ENCODE data around the gene DNAH8.

Gene DNAH8

DNA sequence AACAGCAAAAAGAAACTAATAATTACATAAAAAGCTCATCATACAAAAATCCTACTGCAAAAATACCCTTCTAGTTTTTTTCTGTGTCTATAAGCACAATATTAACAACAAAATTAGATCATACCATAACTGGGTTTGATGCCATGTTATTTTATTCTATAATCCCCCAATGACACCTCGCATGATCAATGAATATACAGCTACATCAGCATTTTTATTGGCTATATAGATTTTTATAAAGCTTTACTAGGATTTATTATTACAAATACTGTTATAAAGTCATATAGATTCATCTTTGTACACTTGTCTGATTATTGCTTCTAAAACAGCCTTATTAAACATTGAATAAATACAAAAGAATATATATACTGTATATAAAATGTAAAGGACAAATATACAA lies 288.4 kb downstream of the DNAH8 start:
- H3K36me3 ChIP-seq (ENCODE audit: low read length), result no peaks in the 10 kb centered on the region
- H3F3A ChIP-seq (ENCODE audit: insufficient read depth), result no peaks in the 10 kb centered on the region
- H3K4me3 ChIP-seq (ENCODE audit: insufficient read depth, low read length, poor library complexity, severe bottlenecking), result no peak overlapping the region
- no peaks in the 10 kb centered on the region for H3K79me2 ChIP-seq (ENCODE audit: insufficient read depth, low read length)
- H3K27me3 ChIP-seq (ENCODE audit: low read length), result no peaks in the 10 kb centered on the region
- TF ChIP-seq, protein P1, sequence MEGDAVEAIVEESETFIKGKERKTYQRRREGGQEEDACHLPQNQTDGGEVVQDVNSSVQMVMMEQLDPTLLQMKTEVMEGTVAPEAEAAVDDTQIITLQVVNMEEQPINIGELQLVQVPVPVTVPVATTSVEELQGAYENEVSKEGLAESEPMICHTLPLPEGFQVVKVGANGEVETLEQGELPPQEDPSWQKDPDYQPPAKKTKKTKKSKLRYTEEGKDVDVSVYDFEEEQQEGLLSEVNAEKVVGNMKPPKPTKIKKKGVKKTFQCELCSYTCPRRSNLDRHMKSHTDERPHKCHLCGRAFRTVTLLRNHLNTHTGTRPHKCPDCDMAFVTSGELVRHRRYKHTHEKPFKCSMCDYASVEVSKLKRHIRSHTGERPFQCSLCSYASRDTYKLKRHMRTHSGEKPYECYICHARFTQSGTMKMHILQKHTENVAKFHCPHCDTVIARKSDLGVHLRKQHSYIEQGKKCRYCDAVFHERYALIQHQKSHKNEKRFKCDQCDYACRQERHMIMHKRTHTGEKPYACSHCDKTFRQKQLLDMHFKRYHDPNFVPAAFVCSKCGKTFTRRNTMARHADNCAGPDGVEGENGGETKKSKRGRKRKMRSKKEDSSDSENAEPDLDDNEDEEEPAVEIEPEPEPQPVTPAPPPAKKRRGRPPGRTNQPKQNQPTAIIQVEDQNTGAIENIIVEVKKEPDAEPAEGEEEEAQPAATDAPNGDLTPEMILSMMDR (IDR thresholded peaks at IDR 0.05; ENCODE audit: insufficient read depth, low read length, poor library complexity, severe bottlenecking), result no peak
- TF ChIP-seq EZH2phosphoT487 (conservative IDR thresholded peaks at IDR 0.05; ENCODE audit: low read length), result no peak
- no peaks in the 10 kb centered on the region for H3K9me2 ChIP-seq (replicated peaks; ENCODE audit: insufficient read depth, low read length)
- no peak overlapping the region for H3K4me2 ChIP-seq (ENCODE audit: low read depth, low read length, poor library complexity, severe bottlenecking)
- no peak overlapping the region for H2AFZ ChIP-seq (ENCODE audit: low read depth, low read length, severe bottlenecking)
- H3K9me3 ChIP-seq (ENCODE audit: insufficient read depth, low read length), result no peaks in the 10 kb centered on the region
- H4K20me1 ChIP-seq (ENCODE audit: low read depth, low read length), result no peaks in the 10 kb centered on the region
- no peak overlapping the region for H3K9ac ChIP-seq (ENCODE audit: low read length)
- H3K27ac ChIP-seq (ENCODE audit: low read depth, low read length), result no peak overlapping the region

DNA sequence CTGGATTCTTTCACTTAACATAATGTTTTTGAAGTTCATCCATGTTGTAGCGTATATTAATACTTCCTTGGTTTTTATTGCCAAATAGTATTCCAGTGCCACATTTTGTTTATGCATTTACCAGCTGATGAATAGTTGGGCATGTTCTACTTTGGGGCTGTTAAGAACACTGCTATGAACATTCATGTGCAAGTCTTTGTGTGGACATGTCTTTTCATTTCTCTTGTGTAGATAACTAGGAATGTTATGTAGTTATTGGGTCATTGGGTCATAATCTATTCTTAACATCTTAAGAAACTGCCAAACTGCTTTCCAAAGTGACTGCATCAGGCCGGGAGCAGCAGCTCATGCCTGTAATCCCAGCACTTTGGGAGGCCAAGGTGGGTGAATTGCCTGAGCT lies 289.7 kb downstream of the DNAH8 start:
- no peaks in the 10 kb centered on the region for H3F3A ChIP-seq (ENCODE audit: insufficient read depth)
- H3K27ac ChIP-seq (ENCODE audit: low read depth, low read length), result no peak overlapping the region
- H3K27me3 ChIP-seq (ENCODE audit: low read length), result no peaks in the 10 kb centered on the region
- no peak overlapping the region for H3K9ac ChIP-seq (ENCODE audit: low read length)
- H3K36me3 ChIP-seq (ENCODE audit: low read length), result no peaks in the 10 kb centered on the region
- no peaks in the 10 kb centered on the region for H3K79me2 ChIP-seq (ENCODE audit: insufficient read depth, low read length)
- H3K9me3 ChIP-seq (ENCODE audit: insufficient read depth, low read length), result no peaks in the 10 kb centered on the region
- H2AFZ ChIP-seq (ENCODE audit: low read depth, low read length, severe bottlenecking), result no peak overlapping the region
- H3K9me2 ChIP-seq (replicated peaks; ENCODE audit: insufficient read depth, low read length), result no peaks in the 10 kb centered on the region
- H3K4me3 ChIP-seq (ENCODE audit: insufficient read depth, low read length, poor library complexity, severe bottlenecking), result no peak overlapping the region
- no peak overlapping the region for H3K4me2 ChIP-seq (ENCODE audit: low read depth, low read length, poor library complexity, severe bottlenecking)
- H4K20me1 ChIP-seq (ENCODE audit: low read depth, low read length), result no peaks in the 10 kb centered on the region
- no peak for TF ChIP-seq EZH2phosphoT487 (conservative IDR thresholded peaks at IDR 0.05; ENCODE audit: low read length)
- TF ChIP-seq, protein P1 (IDR thresholded peaks at IDR 0.05; ENCODE audit: insufficient read depth, low read length, poor library complexity, severe bottlenecking), result no peak

DNA sequence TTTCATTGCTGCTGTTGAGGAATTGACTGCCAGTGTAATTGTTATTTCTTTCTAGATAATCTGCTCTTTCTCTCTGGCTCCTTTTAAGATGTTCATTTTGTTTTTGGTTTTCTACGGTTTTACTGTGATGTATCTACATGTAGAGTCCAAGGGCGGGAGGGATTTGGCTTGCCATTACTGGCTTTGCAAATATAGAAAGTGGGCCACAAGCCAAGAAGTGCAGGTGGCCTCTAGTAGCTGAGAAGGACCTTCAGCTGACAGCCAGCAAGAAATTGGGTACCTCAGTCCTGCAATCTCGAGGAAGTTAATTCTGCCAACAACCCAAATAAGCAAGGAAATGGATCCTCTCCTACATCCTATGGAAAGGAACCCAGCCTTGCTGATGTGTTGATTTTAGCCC lies 290.7 kb downstream of the DNAH8 start:
- H3F3A ChIP-seq (ENCODE audit: insufficient read depth), result no peaks in the 10 kb centered on the region
- no peaks in the 10 kb centered on the region for H3K27me3 ChIP-seq (ENCODE audit: low read length)

More for the DNA sequence above, 290.7 kb downstream of the DNAH8 start:
- no peaks in the 10 kb centered on the region for H3K9me2 ChIP-seq (replicated peaks; ENCODE audit: insufficient read depth, low read length)
- H3K27ac ChIP-seq (ENCODE audit: low read depth, low read length), result no peak overlapping the region
- TF ChIP-seq EZH2phosphoT487 (conservative IDR thresholded peaks at IDR 0.05; ENCODE audit: low read length), result no peak
- TF ChIP-seq, protein P1 (IDR thresholded peaks at IDR 0.05; ENCODE audit: insufficient read depth, low read length, poor library complexity, severe bottlenecking), result no peak
- no peaks in the 10 kb centered on the region for H4K20me1 ChIP-seq (ENCODE audit: low read depth, low read length)
- H3K9ac ChIP-seq (ENCODE audit: low read length), result no peak overlapping the region
- no peaks in the 10 kb centered on the region for H3K79me2 ChIP-seq (ENCODE audit: insufficient read depth, low read length)
- no peak overlapping the region for H3K4me2 ChIP-seq (ENCODE audit: low read depth, low read length, poor library complexity, severe bottlenecking)
- no peak overlapping the region for H2AFZ ChIP-seq (ENCODE audit: low read depth, low read length, severe bottlenecking)
- H3K4me3 ChIP-seq (ENCODE audit: insufficient read depth, low read length, poor library complexity, severe bottlenecking), result no peak overlapping the region
- H3K36me3 ChIP-seq (ENCODE audit: low read length), result no peaks in the 10 kb centered on the region
- H3K9me3 ChIP-seq (ENCODE audit: insufficient read depth, low read length), result no peaks in the 10 kb centered on the region

Measured in SU-DHL-6 (cell line).